ENCODE measurements around the gene SH3TC2. TPM values are rescaled to one million over a fixed set of nuclear protein-coding genes. Genes with fewer than 3 reads are reported as not detected.

Gene SH3TC2
- total and polyA plus RNA-seq, 10 of the 15 experiments (the other 5 are each of a cell fraction or from before 2014, with no cell fraction given): not detected

GRCh38 chr5:149071756-149072155, 8.9 kb upstream of the SH3TC2 start:
- CTCF ChIA-PET: interaction anchor here (0.6 to 1.1 kb wide), 3 partner anchors 17 to 759 kb away, joined by 3 read pairs; no protein-coding TSS in a partner anchor
- no peak overlapping the region for H3K9ac ChIP-seq (ENCODE audit: control insufficient read depth, insufficient read depth, low read length)
- no peaks in the 10 kb centered on the region for H3K36me3 ChIP-seq (ENCODE audit: control insufficient read depth in 2 of 2, insufficient read depth in 2 of 2, low read length in 1 of 2)
- H3K9me3 ChIP-seq (replicated peaks; ENCODE audit: control insufficient read depth, insufficient read depth, low read length): no peaks in the 10 kb centered on the region
- no peaks in the 10 kb centered on the region for H4K20me1 ChIP-seq (ENCODE audit: control insufficient read depth, insufficient read depth)
- H3K4me3 ChIP-seq: no peak overlapping the region
- H3K27ac ChIP-seq (ENCODE audit: control insufficient read depth, insufficient read depth): no peak overlapping the region
- POLR2A ChIA-PET: no interaction called here
- H3K27me3 ChIP-seq (replicated peaks in 1 of 2; ENCODE audit: control insufficient read depth in 2 of 2, insufficient read depth in 2 of 2, low read length in 1 of 2): no peaks in the 10 kb centered on the region; a peak in 1 of 4 replicates
- RAD21 ChIA-PET (ENCODE audit: unreplicated experiment): no interaction called here
- no peak for DNase-seq (ENCODE audit: low read depth, low spot score)
- no peaks in the 10 kb centered on the region for H3K4me1 ChIP-seq (ENCODE audit: control insufficient read depth, insufficient read depth, low read length)
- in situ Hi-C loops (cut with MboI) (no loop called here), intact Hi-C loops (cut with micrococcal nuclease; ENCODE audit: unreplicated experiment) (no loop called here)
- H3K79me2 ChIP-seq (ENCODE audit: control insufficient read depth, insufficient read depth, low read length): no peaks in the 10 kb centered on the region
- H2AFZ ChIP-seq (ENCODE audit: control insufficient read depth, low read depth, low read length): no peak overlapping the region
- TF ChIP-seq MTA2 (IDR thresholded peaks at IDR 0.05; ENCODE audit: low read depth) (no peak), JUND (IDR thresholded peaks at IDR 0.05; ENCODE audit: low read depth, low read length) (no peak), LARP7 (IDR thresholded peaks at IDR 0.05) (no peak), RCOR1 (conservative IDR thresholded peaks at IDR 0.05; ENCODE audit: low read depth, low read length) (no peak), SREBF1 (IDR thresholded peaks at IDR 0.05; ENCODE audit: low read length) (no peak), CHD2 (IDR thresholded peaks at IDR 0.05; ENCODE audit: borderline replicate concordance, low read depth, low read length) (no peak), HDGF (IDR thresholded peaks at IDR 0.05) (no peak), ZNF274 (IDR thresholded peaks at IDR 0.05; ENCODE audit: insufficient read depth, insufficient read length) (no peak), TCF12 (IDR thresholded peaks at IDR 0.05; ENCODE audit: low read depth, low read length) (no peak), POLR2A (IDR thresholded peaks at IDR 0.05; ENCODE audit: low read depth, low read length) (no peak), PRDM15 (CRISPR knock-in tag; IDR thresholded peaks at IDR 0.05) (no peak), MYB (IDR thresholded peaks at IDR 0.05; ENCODE audit: borderline replicate concordance, low read depth, low read length) (no peak), SRF (IDR thresholded peaks at IDR 0.05; ENCODE audit: low read depth in 2 of 2, low read length in 2 of 2) (no peak), RAD51 (IDR thresholded peaks at IDR 0.05) (no peak), SUPT20H (IDR thresholded peaks at IDR 0.05; ENCODE audit: borderline replicate concordance, control insufficient read depth, low read depth, low read length) (no peak), NFYB (IDR thresholded peaks at IDR 0.05; ENCODE audit: insufficient read depth, low read depth, low read length) (no peak)
- TF ChIP-seq, protein P1, sequence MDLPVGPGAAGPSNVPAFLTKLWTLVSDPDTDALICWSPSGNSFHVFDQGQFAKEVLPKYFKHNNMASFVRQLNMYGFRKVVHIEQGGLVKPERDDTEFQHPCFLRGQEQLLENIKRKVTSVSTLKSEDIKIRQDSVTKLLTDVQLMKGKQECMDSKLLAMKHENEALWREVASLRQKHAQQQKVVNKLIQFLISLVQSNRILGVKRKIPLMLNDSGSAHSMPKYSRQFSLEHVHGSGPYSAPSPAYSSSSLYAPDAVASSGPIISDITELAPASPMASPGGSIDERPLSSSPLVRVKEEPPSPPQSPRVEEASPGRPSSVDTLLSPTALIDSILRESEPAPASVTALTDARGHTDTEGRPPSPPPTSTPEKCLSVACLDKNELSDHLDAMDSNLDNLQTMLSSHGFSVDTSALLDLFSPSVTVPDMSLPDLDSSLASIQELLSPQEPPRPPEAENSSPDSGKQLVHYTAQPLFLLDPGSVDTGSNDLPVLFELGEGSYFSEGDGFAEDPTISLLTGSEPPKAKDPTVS (IDR thresholded peaks at IDR 0.05; ENCODE audit: low read depth, low read length): no peak
- SMC1A ChIA-PET (ENCODE audit: uncharacterized antibody, unreplicated experiment): interaction anchor here (0.6 to 1.2 kb wide), 2 partner anchors 212 to 341 kb away, joined by 3 read pairs; no protein-coding TSS in a partner anchor
- WGBS (ENCODE audit: insufficient coverage, insufficient replicate concordance, low lambda C conversion rate, missing lambda C conversion rate): 21% methylated on average over 2 of the region's 2 CpGs
- BruUV-seq (replicated peaks): no TSS peak
- no peak for FAIRE-seq
- no peak overlapping the region for H3K4me2 ChIP-seq (ENCODE audit: control insufficient read depth, insufficient read depth)
- no peak for ATAC-seq

Data from GM12878 (cell line).